Measurements from ENCODE around the gene UBR1. TPM values are rescaled to one million over a fixed set of nuclear protein-coding genes. Genes with fewer than 3 reads are reported as not detected.

UBR1 gene
- total and polyA plus RNA-seq, 10 of the 15 experiments (the other 5 are each of a cell fraction or from before 2014, with no cell fraction given): 4.5 to 27.5 (median 16.7) TPM

- CTCF ChIA-PET: interaction anchor here (0.8 to 2.1 kb wide), 4 partner anchors 12 to 370 kb away, joined by 3 to 10 read pairs (median 4); no protein-coding TSS in a partner anchor
Observed at GRCh38 chr15:42914728-42915497, 190.9 kb downstream of the UBR1 start.

More at GRCh38 chr15:42914728-42915497, 190.9 kb downstream of the UBR1 start:
- Histone ChIP-seq H4K20me1 (ENCODE audit: control insufficient read depth, insufficient read depth) (no peaks in the 10 kb centered on the region), H3K79me2 (ENCODE audit: control insufficient read depth, insufficient read depth, low read length) (peaks cover 24% of the 10 kb centered on the region), H2AFZ (ENCODE audit: control insufficient read depth, low read depth, low read length) (peak overlapping the region; percentile 9; the same call in 1 of the 2 replicates), H3K36me3 (ENCODE audit: control insufficient read depth in 2 of 2, insufficient read depth in 2 of 2, low read length in 1 of 2) (no peaks in the 10 kb centered on the region), H3K9ac (ENCODE audit: control insufficient read depth, insufficient read depth, low read length) (no peak overlapping the region), H3K27me3 (replicated peaks in 1 of 2; ENCODE audit: control insufficient read depth in 2 of 2, insufficient read depth in 2 of 2, low read length in 1 of 2) (no peaks in the 10 kb centered on the region), H3K27ac (ENCODE audit: control insufficient read depth, insufficient read depth) (no peak overlapping the region), H3K4me2 (ENCODE audit: control insufficient read depth, insufficient read depth) (peak overlapping the region; percentile 12), H3K4me3 (no peak overlapping the region), H3K4me1 (ENCODE audit: control insufficient read depth, insufficient read depth, low read length) (peaks cover 15% of the 10 kb centered on the region), H3K9me3 (replicated peaks; ENCODE audit: control insufficient read depth, insufficient read depth, low read length) (no peaks in the 10 kb centered on the region)
- no TSS peak for BruUV-seq (replicated peaks)
- FAIRE-seq: no peak
- 32% methylated on average over 5 of the region's 5 CpGs for WGBS (ENCODE audit: insufficient coverage, insufficient replicate concordance, low lambda C conversion rate, missing lambda C conversion rate)
- ChIA-PET RAD21 (ENCODE audit: unreplicated experiment) (interaction anchor here (1.8 kb wide), 1 partner anchor 11 kb away, joined by 6 read pairs; no protein-coding TSS in a partner anchor), POLR2A (interaction anchor here (0.6 kb wide), 1 partner anchor 1586 kb away, joined by 8 read pairs; no protein-coding TSS in a partner anchor), SMC1A (ENCODE audit: uncharacterized antibody, unreplicated experiment) (interaction anchor here (1.0 kb wide), 1 partner anchor 11 kb away, joined by 4 read pairs; no protein-coding TSS in a partner anchor)
- peak; percentile 37; the same call in 2 of the 3 replicates for ATAC-seq
- TF ChIP-seq USF2 (IDR thresholded peaks at IDR 0.05; ENCODE audit: borderline replicate concordance, low read depth, low read length): no peak
- peak; percentile 61 for TF ChIP-seq RUNX3 (IDR thresholded peaks at IDR 0.05; ENCODE audit: low read length)
- TF ChIP-seq YY1 (IDR thresholded peaks at IDR 0.05; ENCODE audit: low read depth, low read length): peak; percentile 77
- no peak for DNase-seq (ENCODE audit: low read depth, low spot score)
- intact Hi-C loops (cut with micrococcal nuclease; ENCODE audit: unreplicated experiment): no loop called here
- in situ Hi-C loops (cut with MboI): no loop called here

Measured in GM12878 (cell line).